Neural cell (in vitro differentiated cells): ENCODE results near the gene SMG1.
"Not testable (repeated sequence)": the region's sequence is repeated elsewhere in the genome, so short reads cannot be mapped to it uniquely, and the experiment has no call there.

Source experiments
- CTCF ChIP-seq: fragments of 450-650 bp; IDR thresholded peaks from 2 replicates; pipeline ENCODE4 v1.5.1; 2014; ENCODE audit warnings: antibody characterized with exemption, mild to moderate bottlenecking, moderate library complexity; ENCODE audit not compliant: poor library complexity, severe bottlenecking
- EP300 ChIP-seq: fragments of 450-650 bp; conservative IDR thresholded peaks from 2 replicates; pipeline ENCODE4 v1.6.1; 2014; ENCODE audit warnings: antibody characterized with exemption, mild to moderate bottlenecking, moderate library complexity; ENCODE audit not compliant: poor library complexity, severe bottlenecking
- EZH2 ChIP-seq: fragments of 200-600, 300-800 bp; shearing (Covaris generic), sonication (generic); IDR thresholded peaks from 2 replicates; pipeline ENCODE4 v1.6.1; 2014; ENCODE audit warnings: antibody characterized with exemption, low read length, borderline replicate concordance, mild to moderate bottlenecking; ENCODE audit not compliant: insufficient read depth, poor library complexity, severe bottlenecking
- POLR2AphosphoS5 ChIP-seq: IDR thresholded peaks from 2 replicates; pipeline ENCODE4 v1.6.1; 2012
- RAD21 ChIP-seq: fragments of 450-650 bp; conservative IDR thresholded peaks from 2 replicates; pipeline ENCODE4 v1.6.1; 2014; ENCODE audit warnings: antibody characterized with exemption, mild to moderate bottlenecking, moderate library complexity
- REST ChIP-seq: IDR thresholded peaks from 2 replicates; pipeline ENCODE4 v1.6.1; 2012; ENCODE audit warnings: borderline replicate concordance

GRCh38 chr16:18901194-18901593 lies 25.0 kb downstream of the SMG1 start:
- not testable (repeated sequence) for TF ChIP-seq EP300, CTCF, RAD21, POLR2AphosphoS5, EZH2, REST
